ENCODE data around the gene C12orf60.

Gene C12orf60

DNA sequence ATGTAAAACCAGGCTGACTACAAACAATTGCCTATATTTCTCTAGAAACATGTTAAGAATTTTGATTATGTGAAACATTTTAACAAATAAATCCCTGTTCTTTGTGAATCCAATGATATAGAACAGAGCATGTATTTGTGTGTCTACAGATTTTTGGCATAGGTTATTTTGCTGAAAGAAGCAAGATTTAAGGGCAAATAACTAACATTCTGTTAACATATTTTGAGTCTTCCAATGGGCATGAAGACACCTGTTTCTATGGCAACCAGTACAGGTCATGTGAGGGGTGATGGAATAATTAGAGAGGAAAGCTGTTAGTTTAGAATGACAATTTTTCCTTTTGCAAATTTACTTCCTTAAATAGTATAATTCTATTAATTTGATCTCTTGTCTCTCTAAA, 31.0 kb downstream of the C12orf60 start:
- ChIA-PET POLR2A (interaction anchor here (0.5 to 1.3 kb wide), 2 partner anchors 31 to 71 kb away, joined by 3 to 5 read pairs; partner anchors contain the start of genes C12orf60 and WBP11), CTCF (interaction anchor here (0.5 to 1.8 kb wide), 5 partner anchors 9 to 112 kb away, joined by 3 to 6 read pairs (median 3); no protein-coding TSS in a partner anchor)
- Histone ChIP-seq H3K36me3 (ENCODE audit: control insufficient read depth in 2 of 2, insufficient read depth in 1 of 2, low read length in 2 of 2) (no peaks in the 10 kb centered on the region), H3K9me3 (ENCODE audit: control insufficient read depth, insufficient read depth, low read depth, low read length) (no peaks in the 10 kb centered on the region), H3K27ac (ENCODE audit: extremely low read depth, low read depth, low read length) (no peak overlapping the region), H3K4me1 (ENCODE audit: control insufficient read depth, insufficient read depth, low read length) (no peaks in the 10 kb centered on the region; the same call in 1 of the 2 replicates), H3K4me3 (ENCODE audit: low read depth, low read length) (no peak overlapping the region)
- TF ChIP-seq SP2 (tag by site-specific recombination; IDR thresholded peaks at IDR 0.05) (no peak), ZNF707 (tag by site-specific recombination; IDR thresholded peaks at IDR 0.05) (no peak), ZSCAN16 (tag by site-specific recombination; IDR thresholded peaks at IDR 0.05) (no peak), ZNF155 (tag by site-specific recombination; IDR thresholded peaks at IDR 0.05) (no peak), ZNF677 (tag by site-specific recombination; IDR thresholded peaks at IDR 0.05) (no peak)

DNA sequence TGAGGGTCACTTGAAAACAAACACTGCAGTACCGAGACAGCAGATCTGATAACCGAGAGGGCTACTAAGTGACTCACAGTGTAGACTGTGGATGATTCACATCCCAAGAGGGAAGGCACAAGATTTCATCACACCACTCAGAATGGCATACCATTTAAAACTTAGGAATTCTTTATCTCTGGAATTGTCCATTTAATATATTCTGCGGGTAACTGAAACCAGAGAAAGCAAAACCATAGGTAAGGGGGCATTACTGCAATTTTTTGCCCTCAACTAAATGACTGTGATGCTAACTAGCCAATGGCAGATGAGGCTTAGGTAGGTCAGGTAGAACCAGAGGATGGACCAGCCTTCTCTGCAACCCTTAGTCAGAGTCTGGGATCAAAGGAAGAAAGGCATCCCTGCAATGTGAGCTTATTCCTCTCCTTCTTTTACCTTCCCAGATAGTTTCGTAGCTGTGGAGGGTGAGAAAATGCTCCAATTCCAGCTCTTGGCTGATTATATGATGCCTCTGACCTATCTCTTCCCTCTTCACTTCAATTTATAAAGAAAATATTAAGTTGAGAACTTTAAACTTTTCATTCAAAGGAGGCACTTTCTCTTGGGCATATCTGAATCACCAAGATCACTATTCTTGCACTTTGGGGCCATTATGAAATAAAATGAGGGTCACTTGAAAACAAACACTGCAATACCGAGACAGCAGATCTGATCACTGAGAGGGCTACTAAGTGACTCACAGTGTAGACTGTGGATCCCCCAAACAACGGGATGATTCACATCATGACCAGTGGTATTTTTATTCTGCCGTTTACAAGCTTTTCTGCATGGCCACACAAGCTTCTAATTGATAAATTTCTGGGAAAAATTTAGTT, 33.1 kb downstream of the C12orf60 start:
- ChIA-PET CTCF (interaction anchor here (0.6 to 1.3 kb wide), 5 partner anchors 9 to 1813 kb away, joined by 3 read pairs; no protein-coding TSS in a partner anchor), POLR2A (no interaction called here)
- no peak overlapping the region for H3K27ac ChIP-seq (ENCODE audit: extremely low read depth, low read depth, low read length)
- no peaks in the 10 kb centered on the region; the same call in 1 of the 2 replicates for H3K4me1 ChIP-seq (ENCODE audit: control insufficient read depth, insufficient read depth, low read length)
- TF ChIP-seq RBAK (tag by site-specific recombination; IDR thresholded peaks at IDR 0.05), result no peak
- TF ChIP-seq, protein P1, sequence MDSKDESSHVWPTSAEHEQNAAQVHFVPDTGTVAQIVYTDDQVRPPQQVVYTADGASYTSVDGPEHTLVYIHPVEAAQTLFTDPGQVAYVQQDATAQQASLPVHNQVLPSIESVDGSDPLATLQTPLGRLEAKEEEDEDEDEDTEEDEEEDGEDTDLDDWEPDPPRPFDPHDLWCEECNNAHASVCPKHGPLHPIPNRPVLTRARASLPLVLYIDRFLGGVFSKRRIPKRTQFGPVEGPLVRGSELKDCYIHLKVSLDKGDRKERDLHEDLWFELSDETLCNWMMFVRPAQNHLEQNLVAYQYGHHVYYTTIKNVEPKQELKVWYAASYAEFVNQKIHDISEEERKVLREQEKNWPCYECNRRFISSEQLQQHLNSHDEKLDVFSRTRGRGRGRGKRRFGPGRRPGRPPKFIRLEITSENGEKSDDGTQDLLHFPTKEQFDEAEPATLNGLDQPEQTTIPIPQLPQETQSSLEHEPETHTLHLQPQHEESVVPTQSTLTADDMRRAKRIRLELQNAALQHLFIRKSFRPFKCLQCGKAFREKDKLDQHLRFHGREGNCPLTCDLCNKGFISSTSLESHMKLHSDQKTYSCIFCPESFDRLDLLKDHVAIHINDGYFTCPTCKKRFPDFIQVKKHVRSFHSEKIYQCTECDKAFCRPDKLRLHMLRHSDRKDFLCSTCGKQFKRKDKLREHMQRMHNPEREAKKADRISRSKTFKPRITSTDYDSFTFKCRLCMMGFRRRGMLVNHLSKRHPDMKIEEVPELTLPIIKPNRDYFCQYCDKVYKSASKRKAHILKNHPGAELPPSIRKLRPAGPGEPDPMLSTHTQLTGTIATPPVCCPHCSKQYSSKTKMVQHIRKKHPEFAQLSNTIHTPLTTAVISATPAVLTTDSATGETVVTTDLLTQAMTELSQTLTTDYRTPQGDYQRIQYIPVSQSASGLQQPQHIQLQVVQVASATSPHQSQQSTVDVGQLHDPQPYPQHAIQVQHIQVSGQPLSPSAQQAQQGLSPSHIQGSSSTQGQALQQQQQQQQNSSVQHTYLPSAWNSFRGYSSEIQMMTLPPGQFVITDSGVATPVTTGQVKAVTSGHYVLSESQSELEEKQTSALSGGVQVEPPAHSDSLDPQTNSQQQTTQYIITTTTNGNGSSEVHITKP (tag by site-specific recombination; IDR thresholded peaks at IDR 0.05), result peak; percentile 33; the same call in 1 of the 2 replicates
- H3K36me3 ChIP-seq (ENCODE audit: control insufficient read depth in 2 of 2, insufficient read depth in 1 of 2, low read length in 2 of 2), result no peaks in the 10 kb centered on the region
- no peak overlapping the region for H3K4me3 ChIP-seq (ENCODE audit: low read depth, low read length)
- no peaks in the 10 kb centered on the region for H3K9me3 ChIP-seq (ENCODE audit: control insufficient read depth, insufficient read depth, low read depth, low read length)

DNA sequence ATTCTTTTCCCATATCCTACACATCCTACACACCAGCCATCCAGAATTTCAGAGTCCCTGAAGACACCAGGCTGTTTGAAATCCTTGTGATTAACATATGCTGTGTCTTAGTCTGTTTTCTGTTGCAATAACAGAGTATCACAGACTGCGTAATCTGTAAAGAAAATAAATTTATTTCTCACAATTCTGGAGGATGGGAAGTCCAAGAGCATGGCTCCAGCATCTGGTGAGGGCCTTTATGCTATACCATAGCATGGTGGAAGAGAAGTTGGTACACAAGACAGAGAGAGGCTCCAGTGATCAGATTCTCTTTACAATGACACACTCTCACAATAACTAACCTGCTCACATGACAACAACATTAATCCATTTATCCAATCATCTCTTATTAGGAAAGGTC, 35.8 kb downstream of the C12orf60 start:
- ChIA-PET POLR2A (no interaction called here), CTCF (interaction anchor here (0.6 kb wide), 1 partner anchor 34 kb away, joined by 3 read pairs; no protein-coding TSS in a partner anchor)
- no peaks in the 10 kb centered on the region; the same call in 1 of the 2 replicates for H3K4me1 ChIP-seq (ENCODE audit: control insufficient read depth, insufficient read depth, low read length)
- H3K27ac ChIP-seq (ENCODE audit: extremely low read depth, low read depth, low read length), result no peak overlapping the region
- no peak overlapping the region for H3K4me3 ChIP-seq (ENCODE audit: low read depth, low read length)
- TF ChIP-seq ZNF211 (tag by site-specific recombination; IDR thresholded peaks at IDR 0.05; ENCODE audit: low read depth) (no peak), ZNF830 (tag by site-specific recombination; IDR thresholded peaks at IDR 0.05; ENCODE audit: low read depth) (no peak), SALL2 (tag by site-specific recombination; IDR thresholded peaks at IDR 0.05; ENCODE audit: borderline replicate concordance) (no peak), ZNF561 (tag by site-specific recombination; IDR thresholded peaks at IDR 0.05; ENCODE audit: borderline replicate concordance) (no peak), ZIC2 (tag by site-specific recombination; IDR thresholded peaks at IDR 0.05) (no peak), GFI1B (tag by site-specific recombination; IDR thresholded peaks at IDR 0.05) (no peak), ZNF837 (tag by site-specific recombination; IDR thresholded peaks at IDR 0.05) (no peak)
- no peaks in the 10 kb centered on the region for H3K36me3 ChIP-seq (ENCODE audit: control insufficient read depth in 2 of 2, insufficient read depth in 1 of 2, low read length in 2 of 2)
- H3K9me3 ChIP-seq (ENCODE audit: control insufficient read depth, insufficient read depth, low read depth, low read length), result no peaks in the 10 kb centered on the region
